ENCODE measurements around the gene LMO7.

LMO7 gene

GRCh38 chr13:75715601-75716523 lies 79.7 kb downstream of the LMO7 start:
- Histone ChIP-seq H2AFZ (ENCODE audit: low read length) (no peak overlapping the region), H3K9ac (ENCODE audit: low read length) (no peak overlapping the region), H3K79me2 (ENCODE audit: insufficient read depth, low read length) (no peaks in the 10 kb centered on the region), H3K4me3 (ENCODE audit: low read depth, low read length, poor library complexity, severe bottlenecking) (no peak overlapping the region), H3K27ac (ENCODE audit: low read depth, low read length, poor library complexity, severe bottlenecking) (no peak overlapping the region), H3K4me1 (ENCODE audit: insufficient read depth, low read length, severe bottlenecking) (peaks cover 14% of the 10 kb centered on the region), H3F3A (ENCODE audit: insufficient read depth, low read length) (no peaks in the 10 kb centered on the region), H3K4me2 (ENCODE audit: low read length) (no peak overlapping the region), H3K27me3 (ENCODE audit: insufficient read depth, low read length) (no peaks in the 10 kb centered on the region), H4K20me1 (ENCODE audit: insufficient read depth, low read length) (no peaks in the 10 kb centered on the region), H3K9me2 (ENCODE audit: low read depth, low read length) (no peaks in the 10 kb centered on the region), H3K9me3 (ENCODE audit: low read length) (no peaks in the 10 kb centered on the region), H3K36me3 (ENCODE audit: insufficient read depth, low read length) (peaks cover 5% of the 10 kb centered on the region; the same call in 1 of the 2 replicates)
- TF ChIP-seq CTCF (IDR thresholded peaks at IDR 0.05; ENCODE audit: low read length): no peak

- Histone ChIP-seq H3K9me2 (ENCODE audit: low read depth, low read length) (no peaks in the 10 kb centered on the region), H3K9ac (ENCODE audit: low read length) (no peak overlapping the region), H3K79me2 (ENCODE audit: insufficient read depth, low read length) (no peaks in the 10 kb centered on the region), H4K20me1 (ENCODE audit: insufficient read depth, low read length) (no peaks in the 10 kb centered on the region), H3K4me2 (ENCODE audit: low read length) (no peak overlapping the region), H3K4me3 (ENCODE audit: low read depth, low read length, poor library complexity, severe bottlenecking) (no peak overlapping the region), H3K36me3 (ENCODE audit: insufficient read depth, low read length) (peaks cover 5% of the 10 kb centered on the region; the same call in 1 of the 2 replicates), H3K4me1 (ENCODE audit: insufficient read depth, low read length, severe bottlenecking) (peaks cover 14% of the 10 kb centered on the region), H3K9me3 (ENCODE audit: low read length) (no peaks in the 10 kb centered on the region), H3F3A (ENCODE audit: insufficient read depth, low read length) (no peaks in the 10 kb centered on the region), H3K27ac (ENCODE audit: low read depth, low read length, poor library complexity, severe bottlenecking) (no peak overlapping the region), H2AFZ (ENCODE audit: low read length) (no peak overlapping the region), H3K27me3 (ENCODE audit: insufficient read depth, low read length) (no peaks in the 10 kb centered on the region)
- TF ChIP-seq CTCF (IDR thresholded peaks at IDR 0.05; ENCODE audit: low read length) (no peak), EZH2 (IDR thresholded peaks at IDR 0.05; ENCODE audit: borderline replicate concordance, low read length) (no peak)
Observed at GRCh38 chr13:75717525-75717924, 81.4 kb downstream of the LMO7 start.

GRCh38 chr13:75721307-75721706 lies 85.2 kb downstream of the LMO7 start:
- H3K9me3 ChIP-seq (ENCODE audit: low read length): no peaks in the 10 kb centered on the region
- no peaks in the 10 kb centered on the region for H3K9me2 ChIP-seq (ENCODE audit: low read depth, low read length)
- H3K27me3 ChIP-seq (ENCODE audit: insufficient read depth, low read length): no peaks in the 10 kb centered on the region
- H3K4me2 ChIP-seq (ENCODE audit: low read length): no peak overlapping the region
- H3K79me2 ChIP-seq (ENCODE audit: insufficient read depth, low read length): no peaks in the 10 kb centered on the region
- H3K4me3 ChIP-seq (ENCODE audit: low read depth, low read length, poor library complexity, severe bottlenecking): no peak overlapping the region
- TF ChIP-seq CTCF (IDR thresholded peaks at IDR 0.05; ENCODE audit: low read length): no peak
- TF ChIP-seq EZH2 (IDR thresholded peaks at IDR 0.05; ENCODE audit: borderline replicate concordance, low read length): no peak
- no peak overlapping the region for H2AFZ ChIP-seq (ENCODE audit: low read length)
- H3K27ac ChIP-seq (ENCODE audit: low read depth, low read length, poor library complexity, severe bottlenecking): no peak overlapping the region
- no peaks in the 10 kb centered on the region for H3K4me1 ChIP-seq (ENCODE audit: insufficient read depth, low read length, severe bottlenecking)
- no peaks in the 10 kb centered on the region for H4K20me1 ChIP-seq (ENCODE audit: insufficient read depth, low read length)
- H3K9ac ChIP-seq (ENCODE audit: low read length): no peak overlapping the region
- no peaks in the 10 kb centered on the region for H3F3A ChIP-seq (ENCODE audit: insufficient read depth, low read length)
- peaks cover 5% of the 10 kb centered on the region; the same call in 1 of the 2 replicates for H3K36me3 ChIP-seq (ENCODE audit: insufficient read depth, low read length)
